ENCODE measurements around the gene REM1. TPM values are rescaled to one million over a fixed set of nuclear protein-coding genes. Genes with fewer than 3 reads are reported as not detected.

Gene REM1
- total and polyA plus RNA-seq, 2 of the 13 experiments (the other 11 are each of a cell fraction or from before 2014, with no cell fraction given): not detected

- no peak overlapping the region for H2AFZ ChIP-seq (ENCODE audit: low read length)
- peaks cover 7 to 51% of the 10 kb centered on the region in 2 experiments; a peak in 4 of 5 replicates for H3K27me3 ChIP-seq (ENCODE audit: control insufficient read depth in 1 of 2, insufficient read depth in 2 of 2, low read length in 2 of 2)
- H3K4me3 ChIP-seq (replicated peaks in 1 of 3; ENCODE audit: insufficient read depth in 1 of 3, low read depth in 2 of 3, low read length in 3 of 3): no peak overlapping the region
- TF ChIP-seq ZNF768 (CRISPR knock-in tag; IDR thresholded peaks at IDR 0.05) (peak; percentile 36; the same call in 1 of the 2 replicates), ZFP90 (CRISPR knock-in tag; IDR thresholded peaks at IDR 0.05; ENCODE audit: borderline replicate concordance) (no peak), ZNF629 (CRISPR knock-in tag; conservative IDR thresholded peaks at IDR 0.05) (peak; percentile 19; the same call in 1 of the 2 replicates), HMGA1 (CRISPR knock-in tag; conservative IDR thresholded peaks at IDR 0.05) (no peak), HNRNPK (IDR thresholded peaks at IDR 0.05; ENCODE audit: low read depth, low read length, poor library complexity, severe bottlenecking) (peak; percentile 28), MNT (IDR thresholded peaks at IDR 0.05) (peak; percentile 49; the same call in 1 of the 2 replicates), RXRB (CRISPR knock-in tag; IDR thresholded peaks at IDR 0.05; ENCODE audit: borderline replicate concordance) (no peak)
- H3K4me1 ChIP-seq (ENCODE audit: insufficient read depth, low read length): no peaks in the 10 kb centered on the region
- no peak for DNase-seq (ENCODE audit: low spot score)
- H4K20me1 ChIP-seq (ENCODE audit: insufficient read depth, low read length): no peaks in the 10 kb centered on the region
- no peak overlapping the region for H3K27ac ChIP-seq (ENCODE audit: extremely low read length, insufficient read depth, low read length)
- intact Hi-C loops (cut with micrococcal nuclease; ENCODE audit: unreplicated experiment): no loop called here
- no peak; the same call in 1 of the 3 replicates for ATAC-seq
- BruUV-seq (replicated peaks): no TSS peak
- H3K4me2 ChIP-seq (ENCODE audit: low read depth, low read length): no peak overlapping the region
- 23% methylated on average over 8 of the region's 8 CpGs for WGBS (ENCODE audit: low lambda C conversion rate)
- H3K9me3 ChIP-seq (ENCODE audit: low read length): no peaks in the 10 kb centered on the region
- H3K36me3 ChIP-seq (replicated peaks in 1 of 2; ENCODE audit: control insufficient read depth in 1 of 2, insufficient read depth in 2 of 2, low read length in 2 of 2): no peaks in the 10 kb centered on the region
- H3K79me2 ChIP-seq (ENCODE audit: insufficient read depth, low read length): no peaks in the 10 kb centered on the region
- in situ Hi-C loops (cut with HindIII; ENCODE audit: extremely low pct_ligation_motif_present, low pct_unique_long_range_greater_than_20kb): loop anchor here (10.0 kb wide), 1 partner anchor 62 kb away; no protein-coding TSS in a partner anchor
- FAIRE-seq: no peak
- CTCF ChIA-PET (ENCODE audit: low intra/inter-chr PET ratio, low total read pairs): no interaction called here
- no peak overlapping the region for H3K9ac ChIP-seq (ENCODE audit: insufficient read depth, low read depth, low read length)
- POLR2A ChIA-PET: no interaction called here
These were observed 2.4 kb upstream of the REM1 start for GRCh38 chr20:31472395-31473330.

Data from HepG2 (cell line).